ENCODE data around the gene ANK2. TPM values are rescaled to one million over a fixed set of nuclear protein-coding genes. Genes with fewer than 3 reads are reported as not detected.

Gene ANK2
- total and polyA plus RNA-seq, 2 of the 13 experiments (the other 11 are each of a cell fraction or from before 2014, with no cell fraction given): 2.7 to 15.1 TPM

DNA sequence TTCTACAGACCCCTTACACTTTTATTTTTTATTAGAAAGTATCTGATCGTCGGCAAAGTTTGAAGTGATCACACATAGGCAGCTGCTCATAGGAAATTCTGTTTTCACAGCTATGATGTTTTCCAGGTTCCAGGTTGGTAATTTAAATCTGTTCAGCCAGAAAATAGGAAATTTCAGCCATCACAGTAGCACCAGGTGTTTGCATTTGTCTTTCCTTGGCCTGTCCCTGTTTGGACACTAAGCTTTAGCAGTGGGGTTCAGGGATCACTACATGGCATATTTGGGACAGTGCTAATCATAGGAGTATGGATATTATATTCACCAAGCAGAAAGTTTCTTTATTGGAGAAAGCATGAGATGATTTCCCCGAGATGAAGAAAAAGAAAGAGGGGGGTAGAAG lies 92.9 kb downstream of the ANK2 start:
- Histone ChIP-seq H3K27me3 (ENCODE audit: control insufficient read depth in 1 of 2, insufficient read depth in 2 of 2, low read length in 2 of 2) (no peaks in the 10 kb centered on the region), H3K9ac (ENCODE audit: insufficient read depth, low read depth, low read length) (no peak overlapping the region), H2AFZ (ENCODE audit: low read length) (no peak overlapping the region), H4K20me1 (ENCODE audit: insufficient read depth, low read length) (no peaks in the 10 kb centered on the region), H3K79me2 (ENCODE audit: insufficient read depth, low read length) (no peaks in the 10 kb centered on the region), H3K36me3 (replicated peaks in 1 of 2; ENCODE audit: control insufficient read depth in 1 of 2, insufficient read depth in 2 of 2, low read length in 2 of 2) (no peaks in the 10 kb centered on the region), H3K4me1 (ENCODE audit: insufficient read depth, low read length) (peaks cover 56% of the 10 kb centered on the region), H3K9me3 (ENCODE audit: low read length) (no peaks in the 10 kb centered on the region), H3K27ac (ENCODE audit: extremely low read length, insufficient read depth, low read length) (peak overlapping the region; percentile 49), H3K4me2 (ENCODE audit: low read depth, low read length) (peak overlapping the region; percentile 63), H3K4me3 (replicated peaks in 1 of 3; ENCODE audit: insufficient read depth in 1 of 3, low read depth in 2 of 3, low read length in 3 of 3) (peak overlapping the region in 2 of 3 experiments; percentile 1 to 15; a peak in 1 of 6 replicates)
- ATAC-seq (peak; percentile 25), DNase-seq (ENCODE audit: low spot score) (no peak), FAIRE-seq (no peak)
- ChIA-PET CTCF (ENCODE audit: low intra/inter-chr PET ratio, low total read pairs) (no interaction called here), POLR2A (interaction anchor here (1.0 to 1.9 kb wide), 4 partner anchors 8 to 34 kb away, joined by 3 to 11 read pairs (median 4); no protein-coding TSS in a partner anchor)
- intact Hi-C loops (cut with micrococcal nuclease; ENCODE audit: unreplicated experiment) (loop anchor here (10.0 kb wide), 1 partner anchor 622 kb away; the partner anchor contains the start of gene CAMK2D), in situ Hi-C loops (cut with HindIII; ENCODE audit: extremely low pct_ligation_motif_present, low pct_unique_long_range_greater_than_20kb) (no loop called here)
- TSS peak; percentile 61 for BruUV-seq (replicated peaks)
- WGBS (ENCODE audit: low lambda C conversion rate): 15% methylated on average over 3 of the region's 3 CpGs
- TF ChIP-seq ZBTB25 (CRISPR knock-in tag; IDR thresholded peaks at IDR 0.05) (0 out of 2 replicates have a peak, but pooled peaks have one; percentile 7), GABPB1 (CRISPR knock-in tag; IDR thresholded peaks at IDR 0.05) (no peak), CSRNP2 (CRISPR knock-in tag; conservative IDR thresholded peaks at IDR 0.05; ENCODE audit: low read depth) (no peak), ZSCAN29 (CRISPR knock-in tag; conservative IDR thresholded peaks at IDR 0.05) (0 out of 2 replicates have a peak, but pooled peaks have one; percentile 16), ZNF589 (CRISPR knock-in tag; conservative IDR thresholded peaks at IDR 0.05) (0 out of 2 replicates have a peak, but pooled peaks have one; percentile 7), MAFK (conservative IDR thresholded peaks at IDR 0.05 in 1 of 2, IDR thresholded peaks at IDR 0.05 in 1 of 2; ENCODE audit: low read length in 2 of 2) (no peak)
- TF ChIP-seq, protein P1, sequence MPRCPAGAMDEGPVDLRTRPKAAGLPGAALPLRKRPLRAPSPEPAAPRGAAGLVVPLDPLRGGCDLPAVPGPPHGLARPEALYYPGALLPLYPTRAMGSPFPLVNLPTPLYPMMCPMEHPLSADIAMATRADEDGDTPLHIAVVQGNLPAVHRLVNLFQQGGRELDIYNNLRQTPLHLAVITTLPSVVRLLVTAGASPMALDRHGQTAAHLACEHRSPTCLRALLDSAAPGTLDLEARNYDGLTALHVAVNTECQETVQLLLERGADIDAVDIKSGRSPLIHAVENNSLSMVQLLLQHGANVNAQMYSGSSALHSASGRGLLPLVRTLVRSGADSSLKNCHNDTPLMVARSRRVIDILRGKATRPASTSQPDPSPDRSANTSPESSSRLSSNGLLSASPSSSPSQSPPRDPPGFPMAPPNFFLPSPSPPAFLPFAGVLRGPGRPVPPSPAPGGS (CRISPR knock-in tag; IDR thresholded peaks at IDR 0.05): no peak
